NCI-H2081 (cell line): ENCODE results near the gene MYOF.
"Not testable (repeated sequence)": the region's sequence is repeated elsewhere in the genome, so short reads cannot be mapped to it uniquely, and the experiment has no call there.

ENCODE experiments used
- DNase-seq, 2 experiments: peaks; one replicate each; lab custom pipeline; 2025; lab: John Stamatoyannopoulos, UW

Gene MYOF

DNA sequence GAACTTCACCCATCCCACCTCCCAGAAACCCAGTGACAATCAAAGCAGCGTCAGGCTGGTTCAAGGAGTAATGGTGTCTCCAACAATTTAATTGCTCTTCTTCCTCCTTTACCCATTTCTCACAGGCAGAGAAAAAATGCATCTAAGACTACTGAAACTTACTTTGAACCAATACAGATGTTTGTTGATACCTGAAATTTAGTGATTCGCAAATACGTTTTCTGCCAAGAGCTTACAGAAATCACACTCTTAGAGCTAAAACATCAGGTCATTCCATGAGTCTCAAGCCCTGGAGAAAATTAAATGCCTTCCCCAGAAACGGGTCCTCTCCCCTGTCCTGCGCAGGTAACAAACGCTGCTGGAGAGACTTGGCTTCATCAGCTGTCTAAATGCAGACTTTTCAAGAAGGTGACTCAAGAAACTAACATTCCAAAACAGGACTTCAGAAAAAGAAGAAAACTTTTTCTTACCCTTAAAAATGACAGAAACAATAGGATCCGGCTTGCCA lies 443 bp downstream of the MYOF start:
- DNase-seq, result no peak

DNA sequence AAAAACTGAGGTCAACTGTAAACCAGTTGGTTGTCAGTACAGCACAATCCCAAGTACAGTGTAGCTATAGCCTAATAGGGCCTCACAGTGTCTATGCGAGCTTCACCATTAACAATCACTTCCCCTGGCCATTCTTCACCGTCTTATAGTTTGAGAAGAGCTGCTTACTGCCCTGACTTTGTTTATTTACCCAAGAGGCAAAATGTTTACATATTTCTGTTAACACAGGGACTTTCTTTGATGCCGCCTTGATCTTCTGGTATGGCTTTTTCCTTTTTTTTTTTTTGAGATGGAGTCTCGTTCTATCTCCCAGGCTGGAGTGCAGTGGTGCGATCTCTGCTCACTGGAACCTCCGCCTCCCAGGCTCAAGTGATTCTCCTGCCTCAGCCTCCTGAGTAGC lies 3.3 kb downstream of the MYOF start:
- DNase-seq, result no peak

DNA sequence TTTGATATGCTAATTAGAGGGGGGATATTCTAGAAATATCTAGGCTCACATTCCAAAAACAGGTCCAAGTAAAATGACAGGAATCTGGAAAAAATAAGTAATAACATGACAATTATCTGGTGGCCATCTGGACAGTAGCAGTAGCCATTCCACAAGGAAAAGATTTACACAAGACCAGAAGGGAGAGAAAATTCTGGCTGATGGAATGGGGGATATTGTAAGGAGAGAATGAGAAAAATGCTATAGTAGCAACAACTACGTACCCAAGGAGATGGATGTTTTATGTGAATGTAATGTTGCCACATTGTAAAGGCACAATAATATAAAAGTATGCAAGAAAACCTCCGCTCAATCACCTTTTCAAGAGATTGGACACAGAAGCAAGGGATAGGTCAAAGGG lies 5.4 kb downstream of the MYOF start:
- no peak for DNase-seq

DNA sequence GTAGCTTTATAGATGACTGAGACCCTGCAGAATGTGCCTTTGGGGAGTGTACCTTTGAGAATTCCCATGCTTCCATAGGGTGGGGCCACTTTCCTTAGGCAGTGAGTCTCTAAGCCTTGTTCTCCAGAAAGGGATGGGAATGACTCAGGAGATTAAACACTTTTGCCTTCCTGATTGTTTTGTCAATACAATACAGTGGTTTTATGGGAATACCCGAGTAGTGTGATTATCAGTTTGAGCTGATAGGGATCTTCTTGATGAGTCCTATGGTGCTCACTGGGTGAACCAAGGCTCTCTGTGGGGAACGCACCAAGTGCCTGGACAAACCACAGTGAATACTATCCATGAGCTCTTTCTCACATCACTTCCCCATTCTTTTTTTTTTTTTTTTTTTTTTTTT lies 6.3 kb downstream of the MYOF start:
- no peak for DNase-seq

DNA sequence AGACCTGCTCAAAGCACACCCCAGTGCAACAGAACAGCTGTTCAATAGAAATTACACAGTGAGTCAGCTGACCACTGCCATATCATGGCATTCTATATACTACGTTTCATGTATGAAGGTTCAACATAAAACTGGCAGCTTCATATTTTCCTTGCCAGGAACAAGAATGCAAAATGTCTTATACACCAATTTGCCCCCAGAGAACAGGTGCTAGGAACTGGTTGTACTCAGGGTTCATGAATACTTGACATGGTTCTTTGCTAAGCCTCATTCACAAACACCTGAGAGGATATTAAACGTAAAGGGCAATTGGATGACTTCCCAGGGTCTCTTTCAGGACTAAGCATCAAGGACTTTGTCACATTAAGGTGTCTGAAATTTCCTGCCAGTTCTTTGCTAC lies 6.9 kb downstream of the MYOF start:
- no peak for DNase-seq

DNA sequence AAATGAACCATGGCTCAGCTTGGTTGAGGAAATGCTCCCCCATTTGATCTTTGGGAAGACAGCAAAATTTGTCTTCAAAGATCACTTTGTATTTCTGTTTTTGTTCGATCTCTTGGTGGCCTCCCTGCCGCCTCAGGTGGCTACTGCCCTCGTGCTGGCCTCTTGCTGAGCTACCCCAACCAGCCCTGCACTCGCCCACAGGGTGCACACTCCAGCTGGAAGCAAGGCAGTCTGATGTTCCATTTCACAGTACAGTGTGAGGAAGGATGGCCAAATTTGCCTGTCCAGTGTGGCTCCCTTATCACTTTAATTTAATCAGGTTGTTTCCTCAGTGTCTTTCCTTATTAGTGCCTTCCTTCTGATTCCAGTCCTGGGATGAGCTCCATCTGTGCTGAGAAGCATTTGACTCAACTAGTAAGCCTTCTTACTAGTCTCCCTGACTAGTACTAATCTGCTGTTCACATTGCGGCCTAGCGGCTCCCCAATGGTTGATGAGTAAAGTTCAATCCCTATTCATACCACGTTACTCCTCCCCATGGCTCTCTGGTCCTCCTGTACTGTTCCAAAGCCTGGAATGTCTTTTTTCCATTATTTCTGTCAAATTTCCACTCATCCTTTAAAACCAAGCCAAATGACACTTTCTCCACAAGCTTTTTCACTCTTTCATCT lies 8.2 kb downstream of the MYOF start:
- DNase-seq, result no peak

DNA sequence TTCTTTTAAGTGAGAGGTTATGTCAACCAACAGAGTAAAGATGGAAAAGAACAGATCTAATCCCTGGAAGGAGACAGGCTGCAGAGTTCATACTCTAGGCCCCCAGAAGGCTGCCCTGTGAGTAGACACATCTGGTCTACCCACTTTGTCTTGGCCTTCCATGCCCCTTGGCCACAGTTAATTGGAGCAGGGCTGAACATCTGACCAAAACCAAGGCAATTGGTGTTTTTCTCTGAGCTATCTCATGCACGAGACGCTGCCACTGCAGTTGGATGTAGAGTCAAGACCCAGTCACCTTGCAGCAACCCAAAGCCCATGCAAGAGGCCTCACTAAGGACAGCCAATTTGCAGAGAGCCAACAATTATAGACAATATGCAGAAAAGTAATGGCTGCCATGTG lies 9.0 kb downstream of the MYOF start:
- DNase-seq, result no peak

DNA sequence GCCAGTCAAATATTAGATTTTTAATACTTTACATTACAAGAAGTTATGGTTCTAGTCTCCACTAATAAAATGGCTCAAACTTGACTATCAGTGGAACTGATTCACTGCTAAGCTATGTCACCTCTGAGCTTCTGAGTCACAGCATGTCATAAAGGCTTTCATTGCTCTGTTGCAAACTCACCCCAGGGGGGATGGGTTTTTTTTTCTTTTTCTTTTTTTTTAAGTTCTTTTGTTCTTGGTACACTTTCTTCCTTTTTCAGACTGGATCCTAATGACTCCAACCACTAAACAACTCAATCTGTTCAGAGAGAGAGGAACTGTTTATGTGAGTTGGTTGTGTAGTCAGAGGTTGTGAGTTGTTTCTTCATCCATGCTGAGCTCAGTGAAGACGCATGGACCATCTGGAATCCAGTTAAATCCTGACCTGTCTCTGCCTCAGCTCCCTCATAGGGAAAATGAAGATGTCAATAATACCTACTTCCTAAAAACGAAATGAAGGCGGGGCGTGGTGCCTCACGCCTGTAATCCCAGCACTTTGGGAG lies 11.0 kb downstream of the MYOF start:
- no peak for DNase-seq

DNA sequence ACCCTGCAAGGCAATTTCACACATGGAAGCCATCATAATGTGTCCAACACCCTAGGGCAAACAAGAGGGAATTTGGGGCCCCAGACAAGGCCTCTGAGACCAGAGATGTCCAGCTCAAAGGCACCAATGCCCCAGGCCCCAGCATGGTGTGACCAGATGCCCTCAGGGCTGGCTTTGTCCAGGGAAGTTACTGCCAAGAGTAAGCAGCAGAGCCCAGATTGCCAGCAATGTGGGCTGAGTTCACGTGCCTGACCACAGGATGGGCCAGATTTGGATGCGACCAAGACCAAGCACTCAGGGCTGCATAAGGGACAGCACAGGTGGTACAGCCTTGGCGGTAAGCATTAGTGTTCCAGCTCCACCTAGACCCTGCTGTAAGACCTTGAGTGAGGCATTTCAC lies 12.7 kb downstream of the MYOF start:
- no peak for DNase-seq

DNA sequence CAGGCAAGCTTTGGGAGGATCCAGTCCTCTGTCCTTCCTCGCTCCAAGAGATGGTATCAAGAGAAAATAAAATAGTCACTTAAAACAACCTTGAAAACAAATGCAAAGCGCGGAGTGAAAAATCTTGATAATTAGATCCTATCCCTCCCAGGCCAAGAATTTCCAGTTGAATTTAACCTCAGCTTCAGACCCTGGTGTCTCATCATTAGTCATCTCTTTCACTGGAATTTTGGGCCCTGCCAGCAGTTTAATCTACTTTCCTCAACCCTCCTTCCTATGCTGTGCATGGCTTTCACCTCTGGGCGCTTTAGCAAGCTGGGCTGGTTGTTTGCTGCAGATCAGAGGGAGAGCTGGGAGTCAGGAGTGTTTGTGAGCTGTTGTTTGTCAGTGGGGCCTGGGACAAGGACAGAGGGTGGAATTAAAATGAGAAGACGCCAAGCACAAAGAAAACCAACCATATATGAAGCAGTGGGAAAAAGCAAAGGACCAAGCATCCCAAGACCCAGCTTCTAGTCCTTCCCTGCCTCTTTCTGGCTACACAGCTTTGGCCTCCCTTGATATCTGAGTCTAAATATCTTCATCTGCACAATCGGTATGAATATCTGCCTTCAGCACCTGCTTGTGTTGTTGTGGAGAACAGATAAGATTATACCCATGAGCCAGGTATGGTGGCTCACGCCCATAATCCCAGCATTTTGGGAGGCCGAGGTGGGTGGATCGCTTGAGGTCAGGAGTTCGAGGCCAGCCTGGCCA lies 13.5 kb downstream of the MYOF start:
- DNase-seq, result no peak

DNA sequence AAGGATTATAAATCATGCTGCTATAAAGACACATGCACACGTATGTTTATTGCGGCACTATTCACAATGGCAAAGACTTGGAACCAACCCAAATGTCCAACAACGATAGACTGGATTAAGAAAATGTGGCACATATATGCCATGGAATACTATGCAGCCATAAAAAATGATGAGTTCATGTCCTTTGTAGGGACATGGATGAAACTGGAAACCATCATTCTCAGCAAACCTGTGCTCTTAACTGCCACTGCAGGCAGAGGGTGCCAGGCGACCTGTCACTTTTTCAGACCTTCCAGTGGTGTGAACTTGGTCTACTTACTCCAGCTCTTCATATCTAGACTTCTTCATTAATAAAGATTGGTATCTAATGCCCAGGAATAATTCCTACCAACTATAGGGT lies 14.5 kb downstream of the MYOF start:
- not testable (repeated sequence) for DNase-seq

DNA sequence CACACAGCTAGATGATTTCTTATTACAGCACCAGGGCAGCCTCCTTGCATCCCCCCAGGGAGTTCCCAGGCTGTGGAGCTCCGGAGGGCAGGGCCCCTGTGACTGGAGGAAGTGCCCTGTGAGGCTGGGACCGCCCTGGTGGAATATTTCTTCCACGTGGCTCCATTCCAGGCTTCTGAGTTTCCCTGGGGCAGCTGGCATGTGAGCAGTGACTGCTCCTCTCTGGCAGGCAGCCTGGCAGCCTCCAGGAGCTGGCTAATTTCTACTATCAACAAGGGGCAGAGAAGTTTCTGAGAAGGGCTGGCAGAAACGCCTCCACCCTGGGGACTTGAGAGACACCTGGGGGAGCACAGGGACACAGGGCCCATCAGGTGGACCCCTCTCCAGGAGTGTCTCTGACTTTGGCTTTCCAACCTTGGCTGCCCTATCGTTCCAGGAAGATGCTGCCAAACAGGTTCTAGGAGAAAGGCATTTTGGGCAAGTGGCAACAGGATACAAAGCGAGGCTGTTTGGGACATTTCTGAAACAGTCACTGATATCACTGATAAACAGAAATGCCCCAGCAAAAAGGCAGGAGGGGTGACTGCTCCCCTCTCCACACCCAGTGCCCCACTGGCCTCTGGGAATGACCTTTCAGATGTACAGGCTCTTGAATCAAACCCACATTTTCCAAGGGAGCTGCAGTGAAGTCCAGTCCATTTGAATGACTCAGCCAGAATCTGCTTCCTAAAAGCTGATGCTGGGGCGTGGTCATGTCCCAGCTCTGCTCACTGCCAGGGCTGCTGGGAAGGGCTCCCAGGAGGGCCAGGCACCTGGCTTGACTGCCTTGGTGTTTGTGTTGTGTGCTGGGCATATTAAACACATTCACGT lies 16.1 kb downstream of the MYOF start:
- DNase-seq, result peak in 1 of 2 experiments; percentile 38

DNA sequence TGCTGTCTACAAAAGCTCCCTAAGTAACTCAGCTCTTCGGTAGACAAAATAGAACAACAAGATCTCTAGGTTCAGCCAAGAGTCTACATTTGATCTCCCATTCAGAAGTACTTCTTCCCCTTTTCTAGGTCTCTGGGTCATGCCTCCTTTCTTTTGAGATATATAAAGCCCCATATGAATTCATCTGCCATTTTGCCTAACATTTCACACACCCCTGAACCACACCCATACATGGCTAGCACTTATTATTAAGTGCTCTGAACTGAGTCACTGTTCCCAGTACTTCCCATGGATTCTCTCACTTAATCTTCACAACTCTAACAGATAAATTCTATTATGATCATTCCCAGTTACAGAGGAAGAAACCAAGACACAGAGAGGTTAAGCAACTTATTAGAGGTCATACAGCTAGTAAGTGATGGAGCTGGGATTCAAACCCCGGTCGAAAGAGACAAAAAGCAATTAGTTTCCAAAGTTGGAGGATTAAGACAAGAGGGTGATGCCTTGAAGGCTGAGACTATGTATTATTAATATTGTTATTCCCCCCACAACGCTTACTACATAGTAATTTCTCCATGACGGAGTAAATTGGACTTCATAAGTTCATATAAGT lies 17.3 kb downstream of the MYOF start:
- DNase-seq, result no peak

DNA sequence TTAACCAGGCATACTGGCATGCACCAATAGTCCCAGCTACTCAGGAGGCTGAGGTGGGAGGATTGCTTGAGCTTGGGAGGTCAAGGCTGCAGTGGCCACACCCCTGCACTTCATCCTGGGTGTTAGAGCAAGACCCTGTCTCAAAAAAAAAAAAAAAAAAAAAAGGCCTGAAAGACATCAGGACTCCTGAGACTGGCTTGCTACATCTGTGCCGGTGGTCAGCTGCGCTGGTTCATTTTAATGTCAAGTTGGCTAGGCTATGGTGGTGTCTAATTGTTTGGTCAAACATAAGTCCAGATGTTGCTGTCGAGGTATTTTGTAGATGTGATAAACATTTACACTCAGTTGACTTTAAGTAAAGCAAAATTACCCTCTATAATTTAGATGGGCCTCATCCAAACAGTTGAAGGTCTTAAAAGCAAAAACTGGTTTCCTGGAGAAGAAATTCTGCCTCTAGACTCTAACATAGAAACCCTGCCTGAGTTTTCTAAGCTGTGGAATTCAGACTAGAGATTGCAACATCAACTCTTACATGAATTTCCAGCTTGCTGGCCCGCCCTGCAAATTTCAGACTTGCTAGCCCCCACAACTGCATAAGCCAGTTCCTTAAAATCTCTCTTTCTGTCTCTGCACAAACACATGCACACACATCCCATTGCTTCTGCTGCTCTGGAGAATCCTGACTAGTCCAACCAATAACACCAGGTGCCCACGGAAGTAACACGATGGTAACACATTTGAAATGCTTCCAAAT lies 18.2 kb downstream of the MYOF start:
- no peak for DNase-seq

DNA sequence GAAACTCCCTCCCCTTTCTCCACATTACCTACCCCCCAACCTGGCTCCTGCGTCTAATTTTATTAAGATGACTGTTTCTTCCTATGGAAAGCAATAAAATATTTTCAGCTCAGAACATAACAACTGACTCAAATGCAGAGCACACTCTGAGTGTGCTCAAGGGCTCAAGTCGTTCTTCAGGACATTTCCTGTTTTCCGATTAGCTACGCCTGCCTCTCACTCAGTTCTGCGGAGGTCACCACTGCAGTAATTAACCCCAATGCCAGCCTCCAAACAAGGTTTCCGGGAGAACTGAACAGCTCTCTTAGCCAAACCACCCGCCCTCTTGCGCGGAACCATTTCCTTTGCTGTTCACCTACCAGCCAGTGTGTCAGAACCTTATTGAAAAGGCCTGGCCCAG lies 19.3 kb downstream of the MYOF start:
- DNase-seq, result no peak

DNA sequence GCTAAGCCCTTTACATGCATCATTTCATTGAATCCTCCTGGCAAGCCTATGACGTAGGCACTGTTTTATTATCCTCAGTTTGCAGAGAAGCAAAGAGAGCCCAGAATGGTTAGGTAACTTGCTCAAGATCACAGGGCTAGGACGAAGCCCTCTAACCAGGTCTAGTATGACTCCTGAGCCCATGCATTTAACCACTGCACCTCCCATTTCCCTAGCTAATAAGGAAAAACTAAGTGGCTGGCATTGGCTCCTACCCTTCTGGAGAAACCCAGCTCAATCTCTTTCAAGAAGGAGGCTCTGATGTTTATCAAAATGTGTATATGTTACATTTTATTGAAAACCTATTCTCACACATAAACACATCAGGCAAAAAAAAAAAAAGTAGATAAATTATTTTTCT lies 19.8 kb downstream of the MYOF start:
- DNase-seq, result no peak

DNA sequence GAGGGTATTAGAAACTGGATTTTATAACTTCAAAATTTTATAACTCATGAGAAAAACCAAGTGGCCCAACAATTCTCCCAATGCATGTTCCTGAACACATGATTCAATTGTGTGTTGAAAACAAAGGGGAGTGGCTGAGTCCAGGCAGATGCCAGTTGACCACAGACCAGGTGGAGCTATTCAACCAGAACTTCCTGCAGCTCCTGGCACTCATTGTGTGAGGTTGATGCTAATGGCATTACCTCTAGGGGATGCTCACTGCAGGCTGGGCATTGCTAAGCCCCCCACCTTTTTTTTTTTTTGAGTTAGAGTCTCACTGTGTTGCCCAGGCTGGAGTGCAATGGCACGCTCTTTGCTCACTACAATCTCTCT lies 20.3 kb downstream of the MYOF start:
- peak in 1 of 2 experiments; percentile 62 for DNase-seq

DNA sequence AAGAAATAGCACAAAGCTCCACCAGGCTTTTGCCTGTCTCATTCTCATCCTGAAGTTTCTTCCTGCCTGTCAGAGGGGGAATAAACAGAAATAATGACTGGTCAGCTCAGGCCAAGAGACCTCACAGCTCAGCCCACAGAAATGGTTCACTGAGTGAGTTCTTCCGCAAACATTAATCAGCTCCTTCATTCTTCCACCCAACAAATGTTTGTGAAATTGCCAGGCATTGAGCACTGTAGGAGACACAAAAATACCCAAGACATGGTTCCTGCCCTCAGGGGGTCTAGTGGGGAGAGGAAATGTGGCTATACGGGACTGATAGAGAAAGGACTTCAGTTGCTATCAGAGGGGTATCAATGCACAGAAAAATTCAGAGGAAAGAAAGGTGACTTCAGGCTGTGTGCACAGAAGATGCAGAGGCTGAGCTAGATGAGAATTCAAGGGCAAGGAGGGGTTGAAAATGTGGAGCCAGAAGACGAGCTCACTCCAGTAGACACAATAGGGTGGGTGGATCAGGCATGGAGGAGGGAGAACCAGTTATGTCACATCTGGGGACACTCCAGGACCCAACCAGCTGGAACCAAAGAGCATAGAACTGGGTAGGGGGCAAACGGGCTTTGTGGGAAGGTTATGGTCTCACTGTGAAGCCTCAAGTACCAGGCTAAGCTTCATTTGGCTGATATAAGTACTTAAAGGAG lies 20.9 kb downstream of the MYOF start:
- DNase-seq, result no peak

DNA sequence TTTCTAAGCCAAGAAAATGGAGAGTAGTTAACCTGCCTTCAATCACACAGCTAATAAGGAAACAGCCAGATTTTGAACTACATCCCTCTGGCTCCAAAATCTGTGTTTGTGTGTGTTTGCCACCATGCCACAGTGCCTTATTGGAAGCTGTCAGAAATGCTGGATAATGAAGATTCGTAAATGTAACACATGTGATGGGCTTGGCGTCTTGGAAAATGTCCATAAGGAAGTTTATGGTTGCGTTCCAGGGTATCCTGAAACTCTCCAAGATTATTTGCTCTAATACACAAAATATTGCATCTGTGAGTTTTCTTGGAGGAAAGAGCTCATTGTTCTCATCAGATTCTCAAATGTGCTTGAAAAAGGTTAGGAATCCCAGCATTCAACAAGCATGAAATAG lies 22.7 kb downstream of the MYOF start:
- DNase-seq, result no peak

DNA sequence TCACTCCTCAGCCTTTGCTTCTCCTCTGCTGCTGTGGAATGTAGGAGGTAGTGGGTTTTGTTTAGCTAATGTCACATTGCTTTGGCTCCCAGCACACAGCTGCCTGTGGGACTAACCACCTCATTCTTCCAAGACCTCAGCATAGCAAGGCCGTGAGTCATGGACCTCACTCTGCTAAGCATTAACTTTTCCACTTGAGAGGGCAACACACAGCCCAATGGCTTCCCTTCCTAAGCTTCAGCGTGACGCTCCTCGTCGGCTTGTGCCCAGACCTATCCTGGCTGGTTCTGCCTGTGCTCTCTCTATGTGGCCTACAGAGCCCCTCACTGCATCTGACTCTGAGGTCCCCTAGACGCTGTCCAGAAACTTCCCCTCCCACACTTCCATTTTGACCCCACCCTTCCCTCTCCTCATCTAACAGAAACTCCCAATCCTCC lies 23.3 kb downstream of the MYOF start:
- DNase-seq, result no peak

DNA sequence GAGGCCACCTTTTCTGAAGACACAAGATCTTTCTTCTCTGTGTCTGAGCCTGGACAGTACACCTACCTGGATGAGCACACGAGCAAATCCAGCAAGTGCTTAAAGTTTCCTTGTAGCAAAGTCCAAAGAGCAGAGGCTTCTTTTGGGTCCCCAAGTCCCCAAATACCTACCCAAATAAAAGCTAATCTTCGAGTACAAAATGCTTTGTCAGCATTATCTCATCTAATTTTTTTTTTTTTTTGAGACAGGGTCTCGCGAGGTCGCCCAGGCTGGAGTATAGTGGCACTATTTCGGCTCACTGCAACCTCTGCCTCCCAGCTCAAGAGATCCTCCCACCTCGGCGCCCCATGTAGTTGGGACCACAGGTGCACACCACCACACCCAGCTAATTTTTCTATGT lies 24.6 kb downstream of the MYOF start:
- DNase-seq, result no peak
